A673 (cell line): Measurements from ENCODE around the gene LRRC4C. TPM values are rescaled to one million over a fixed set of nuclear protein-coding genes. Genes with fewer than 3 reads are reported as not detected.
"Not testable (repeated sequence)": the region's sequence is repeated elsewhere in the genome, so short reads cannot be mapped to it uniquely, and the experiment has no call there.

Experiments
- BruUV-seq: library from RNA; stranded (reverse); fragments of 400-500 nt; replicated peaks from 2 replicates; lab custom pipeline; 2021; lab: Mats Ljungman, UMichigan
- CTCF ChIA-PET: fragments of 300-600 bp; sonication (Branson Sonifier 250); formaldehyde crosslinking; loops from one replicate; lab custom pipeline; 2022; ENCODE audit warnings: antibody characterized with exemption; lab: Charles Lee
- POLR2A ChIA-PET: fragments of 300-600 bp; sonication (Branson Sonifier 250); formaldehyde crosslinking; loops from one replicate; lab custom pipeline; 2022; ENCODE audit warnings: antibody characterized with exemption; ENCODE audit not compliant: low non-redundant PET; lab: Charles Lee
- DNase-seq: peaks from one replicate; pipeline ENCODE4 v3.0.0-alpha.2; 2015; ENCODE audit warnings: low spot score
- H3K27ac ChIP-seq: fragments of 200-600 bp; sonication (generic); 2 replicates; pipeline ENCODE4 v1.5.1; 2016; ENCODE audit warnings: mixed run types, low read depth, mild to moderate bottlenecking, mixed read lengths, antibody characterized with exemption, low read length; ENCODE audit not compliant: poor library complexity, severe bottlenecking
- H3K27me3 ChIP-seq: fragments of 200-600 bp; sonication (generic); replicated peaks from 2 replicates; pipeline ENCODE4 v1.6.1; 2017; ENCODE audit warnings: mixed run types, low read depth, mild to moderate bottlenecking, mixed read lengths, antibody characterized with exemption, low read length; ENCODE audit not compliant: insufficient read depth, poor library complexity
- H3K36me3 ChIP-seq: fragments of 200-600 bp; sonication (generic); 2 replicates; pipeline ENCODE4 v1.6.1; 2016; ENCODE audit warnings: mixed run types, mild to moderate bottlenecking, mixed read lengths, antibody characterized with exemption, low read length; ENCODE audit not compliant: insufficient read depth, poor library complexity, severe bottlenecking
- H3K4me1 ChIP-seq: fragments of 200-600 bp; sonication (generic); 2 replicates; pipeline ENCODE4 v1.6.1; 2017; ENCODE audit warnings: mixed run types, mild to moderate bottlenecking, mixed read lengths, antibody characterized with exemption, low read length; ENCODE audit not compliant: insufficient read depth, poor library complexity, severe bottlenecking
- H3K4me3 ChIP-seq: fragments of 200-600 bp; sonication (generic); 2 replicates; pipeline ENCODE4 v1.5.1; 2016; ENCODE audit warnings: low read depth, mixed run types, mild to moderate bottlenecking, mixed read lengths, low read length; ENCODE audit not compliant: poor library complexity, severe bottlenecking
- H3K9me3 ChIP-seq: fragments of 200-600 bp; sonication (generic); 2 replicates; pipeline ENCODE4 v1.6.1; 2016; ENCODE audit warnings: mixed run types, low read depth, mild to moderate bottlenecking, mixed read lengths, antibody characterized with exemption, low read length; ENCODE audit not compliant: poor library complexity, severe bottlenecking
- EZH2 ChIP-seq: fragments of 200-600 bp; sonication (generic); IDR thresholded peaks from 2 replicates; pipeline ENCODE4 v1.6.1; 2017; ENCODE audit warnings: borderline replicate concordance, low read depth, mild to moderate bottlenecking, mixed read lengths, antibody characterized with exemption, low read length; ENCODE audit not compliant: poor library complexity, severe bottlenecking
- intact Hi-C: fragments of 100-400 bp; cut with micrococcal nuclease; formaldehyde crosslinking; loops from one replicate; pipeline ENCODE4 v1.10.0; 2022; ENCODE audit not compliant: unreplicated experiment
- total RNA-seq: library from RNA; stranded (reverse); gene quantifications from 2 replicates; pipeline ENCODE4 v1.2.3, GENCODE V29; 2021
- TF ChIP-seq, protein P1 (sequence below): fragments of 300-800, 200-600 bp; sonication (generic); conservative IDR thresholded peaks from 2 replicates; pipeline ENCODE4 v1.5.1; 2017; ENCODE audit warnings: low read depth, mild to moderate bottlenecking, antibody characterized with exemption, low read length, moderate library complexity, mixed read lengths

Gene LRRC4C
- total RNA-seq, 1 experiment from 2014 or later = 38.3 TPM

GRCh38 chr11:40877981-40878380 lies 581.5 kb downstream of the LRRC4C start:
- TF ChIP-seq, protein P1, sequence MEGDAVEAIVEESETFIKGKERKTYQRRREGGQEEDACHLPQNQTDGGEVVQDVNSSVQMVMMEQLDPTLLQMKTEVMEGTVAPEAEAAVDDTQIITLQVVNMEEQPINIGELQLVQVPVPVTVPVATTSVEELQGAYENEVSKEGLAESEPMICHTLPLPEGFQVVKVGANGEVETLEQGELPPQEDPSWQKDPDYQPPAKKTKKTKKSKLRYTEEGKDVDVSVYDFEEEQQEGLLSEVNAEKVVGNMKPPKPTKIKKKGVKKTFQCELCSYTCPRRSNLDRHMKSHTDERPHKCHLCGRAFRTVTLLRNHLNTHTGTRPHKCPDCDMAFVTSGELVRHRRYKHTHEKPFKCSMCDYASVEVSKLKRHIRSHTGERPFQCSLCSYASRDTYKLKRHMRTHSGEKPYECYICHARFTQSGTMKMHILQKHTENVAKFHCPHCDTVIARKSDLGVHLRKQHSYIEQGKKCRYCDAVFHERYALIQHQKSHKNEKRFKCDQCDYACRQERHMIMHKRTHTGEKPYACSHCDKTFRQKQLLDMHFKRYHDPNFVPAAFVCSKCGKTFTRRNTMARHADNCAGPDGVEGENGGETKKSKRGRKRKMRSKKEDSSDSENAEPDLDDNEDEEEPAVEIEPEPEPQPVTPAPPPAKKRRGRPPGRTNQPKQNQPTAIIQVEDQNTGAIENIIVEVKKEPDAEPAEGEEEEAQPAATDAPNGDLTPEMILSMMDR = no peak
- no peak for TF ChIP-seq EZH2
- H3K36me3 ChIP-seq = no peaks in the 10 kb centered on the region
- no peaks in the 10 kb centered on the region for H3K9me3 ChIP-seq
- CTCF ChIA-PET = no interaction called here
- no TSS peak for BruUV-seq
- DNase-seq = no peak
- no peak overlapping the region for H3K4me3 ChIP-seq
- no peaks in the 10 kb centered on the region for H3K27me3 ChIP-seq
- intact Hi-C loops = no loop called here
- POLR2A ChIA-PET = no interaction called here
- H3K27ac ChIP-seq = no peak overlapping the region
- no peaks in the 10 kb centered on the region for H3K4me1 ChIP-seq

DNA sequence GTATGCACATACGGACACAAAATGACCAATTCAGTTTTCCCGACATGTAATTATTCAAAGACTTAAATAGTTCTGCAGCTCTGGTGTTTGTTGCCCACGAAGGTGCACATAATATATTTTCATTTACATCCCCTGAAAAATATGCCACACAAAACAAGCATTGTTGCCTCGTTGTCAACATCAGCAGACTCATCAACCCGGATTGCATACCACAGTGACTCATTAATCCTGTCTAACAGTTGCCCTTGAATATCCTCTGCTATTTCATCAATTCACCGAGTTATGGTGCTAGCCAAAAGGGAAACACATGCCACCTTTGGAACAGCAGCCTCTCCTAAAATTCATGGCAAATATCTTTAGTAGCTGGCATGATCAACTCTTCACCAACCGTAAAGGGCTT lies 582.2 kb downstream of the LRRC4C start:
- H3K4me3 ChIP-seq = no peak overlapping the region
- TF ChIP-seq EZH2 = no peak
- TF ChIP-seq, protein P1 = no peak
- intact Hi-C loops = no loop called here
- no peaks in the 10 kb centered on the region for H3K36me3 ChIP-seq
- no peak overlapping the region for H3K27ac ChIP-seq
- BruUV-seq = no TSS peak
- CTCF ChIA-PET = interaction anchor here (0.6 kb wide), 1 partner anchor 89 kb away, joined by 9 read pairs; no protein-coding TSS in a partner anchor
- H3K9me3 ChIP-seq = no peaks in the 10 kb centered on the region
- H3K27me3 ChIP-seq = no peaks in the 10 kb centered on the region
- POLR2A ChIA-PET = no interaction called here
- no peak for DNase-seq
- H3K4me1 ChIP-seq = no peaks in the 10 kb centered on the region

GRCh38 chr11:40867991-40868632 lies 591.3 kb downstream of the LRRC4C start:
- BruUV-seq = no TSS peak

GRCh38 chr11:40857754-40858153 lies 601.7 kb downstream of the LRRC4C start:
- H3K27ac ChIP-seq, DNase-seq, H3K9me3 ChIP-seq, BruUV-seq, CTCF ChIA-PET, intact Hi-C loops, H3K27me3 ChIP-seq, POLR2A ChIA-PET, H3K4me1 ChIP-seq, H3K4me3 ChIP-seq, H3K36me3 ChIP-seq: not testable (repeated sequence)

More at GRCh38 chr11:40867991-40868632, 591.3 kb downstream of the LRRC4C start:
- DNase-seq = no peak
- H3K9me3 ChIP-seq = peaks cover 4% of the 10 kb centered on the region
- no peaks in the 10 kb centered on the region for H3K27me3 ChIP-seq
- no peaks in the 10 kb centered on the region for H3K4me1 ChIP-seq
- no peak overlapping the region for H3K27ac ChIP-seq
- no peak overlapping the region for H3K4me3 ChIP-seq
- H3K36me3 ChIP-seq = no peaks in the 10 kb centered on the region
- CTCF ChIA-PET = no interaction called here
- intact Hi-C loops = no loop called here
- TF ChIP-seq EZH2 = no peak
- TF ChIP-seq, protein P1 = no peak
- POLR2A ChIA-PET = no interaction called here
